H54 (cell line): ENCODE data around the gene CNGB1.
"Not testable (repeated sequence)": the region's sequence is repeated elsewhere in the genome, so short reads cannot be mapped to it uniquely, and the experiment has no call there.

Experiments used
- DNase-seq: peaks from one replicate; pipeline ENCODE4 v3.0.0; 2011; ENCODE audit warnings: low spot score, mixed read lengths; ENCODE audit not compliant: insufficient read length
- FAIRE-seq: peaks from 3 replicates; lab custom pipeline; 2011; peaks lifted over from hg19 to GRCh38; lab: Jason Lieb, UNC
- POLR2A ChIP-seq: IDR thresholded peaks from 2 replicates; pipeline ENCODE4 v1.6.1; 2011; ENCODE audit warnings: low read depth, mild to moderate bottlenecking, low read length

CNGB1 gene

DNA sequence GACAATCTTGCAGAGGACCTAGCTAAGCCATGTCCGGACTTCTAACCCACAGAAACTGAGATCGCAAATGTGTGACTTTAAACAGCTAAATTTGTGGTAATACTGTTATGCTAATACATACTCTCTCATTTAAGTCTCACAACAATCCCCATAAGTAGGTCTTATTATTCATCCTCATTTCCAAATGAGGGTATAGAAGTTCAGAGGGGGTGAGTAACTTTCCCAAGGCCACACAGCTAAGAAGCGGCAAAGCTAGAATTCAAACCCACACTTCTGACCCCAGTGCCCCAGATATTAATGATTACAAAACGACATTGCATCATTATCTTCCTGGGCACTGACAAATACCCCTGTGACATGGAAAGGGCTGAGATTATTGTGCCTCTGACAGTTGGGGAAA, 81.4 kb downstream of the CNGB1 start:
- no peak for DNase-seq
- no peak for FAIRE-seq
- no peak for TF ChIP-seq POLR2A

DNA sequence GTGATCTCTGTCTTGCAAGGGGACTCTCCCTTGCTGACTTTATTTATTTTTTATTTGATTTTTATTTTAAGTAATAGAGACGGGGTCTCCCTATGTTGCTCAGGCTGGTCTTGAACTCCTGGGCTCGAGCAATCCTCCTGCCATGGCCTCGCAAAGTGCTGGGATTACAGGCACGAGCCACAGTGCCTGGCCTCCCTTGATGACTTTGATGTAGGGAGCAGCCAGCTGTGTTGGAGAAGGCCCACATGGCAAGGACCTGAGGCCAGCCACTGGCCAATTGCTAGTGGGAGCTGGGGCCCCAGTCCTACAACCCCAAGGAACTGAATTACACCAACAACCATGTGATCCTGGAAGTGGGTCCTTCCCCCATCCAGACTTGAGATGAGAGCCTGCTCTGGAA, 81.8 kb downstream of the CNGB1 start:
- DNase-seq (no peak), FAIRE-seq (no peak)

GRCh38 chr16:57888128-57888527, 82.8 kb downstream of the CNGB1 start:
- no peak for TF ChIP-seq POLR2A
- FAIRE-seq: no peak
- DNase-seq: no peak

More for the DNA sequence above, 81.8 kb downstream of the CNGB1 start:
- no peak for TF ChIP-seq POLR2A

DNA sequence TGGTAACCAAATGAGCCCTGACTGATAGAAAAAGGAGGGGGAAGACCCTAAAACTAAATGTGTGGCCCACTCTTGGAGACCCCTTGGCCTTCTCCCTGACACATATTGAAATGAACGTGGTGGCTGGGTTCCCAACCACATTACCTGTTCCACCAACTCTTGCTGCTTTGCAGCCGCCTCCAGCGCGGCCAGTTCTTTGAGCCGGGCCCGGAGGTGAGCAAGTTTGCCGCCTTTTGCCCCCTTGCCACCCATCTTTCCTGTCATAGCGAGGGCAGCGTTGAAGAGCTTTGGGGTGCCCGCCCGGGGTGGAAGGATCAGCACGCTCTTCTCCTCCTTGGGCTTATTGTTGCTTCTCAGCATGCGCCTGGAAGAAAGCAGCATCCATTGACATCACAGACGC, 83.2 kb downstream of the CNGB1 start:
- DNase-seq: no peak
- TF ChIP-seq POLR2A: no peak
- FAIRE-seq: no peak

DNA sequence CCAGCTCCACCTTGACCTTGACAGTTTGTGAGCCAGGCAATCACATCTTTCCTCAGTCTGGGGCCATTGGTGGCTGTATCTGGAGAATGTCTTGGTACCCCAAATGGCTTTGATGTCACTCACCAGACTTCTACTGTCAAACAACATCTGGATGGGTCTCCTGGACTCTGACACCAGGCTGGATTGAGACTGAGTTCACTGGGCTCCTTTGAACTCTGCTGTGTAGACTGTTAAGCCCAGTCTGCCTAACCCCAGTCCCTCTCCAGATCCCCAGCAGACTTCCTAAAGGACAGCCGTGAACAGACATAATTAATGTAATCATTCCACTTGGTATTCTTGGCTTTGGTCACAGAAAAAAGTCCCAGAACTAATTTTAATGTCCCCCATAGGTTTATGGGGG, 84.5 kb downstream of the CNGB1 start:
- DNase-seq (no peak), FAIRE-seq (no peak)
- no peak for TF ChIP-seq POLR2A

DNA sequence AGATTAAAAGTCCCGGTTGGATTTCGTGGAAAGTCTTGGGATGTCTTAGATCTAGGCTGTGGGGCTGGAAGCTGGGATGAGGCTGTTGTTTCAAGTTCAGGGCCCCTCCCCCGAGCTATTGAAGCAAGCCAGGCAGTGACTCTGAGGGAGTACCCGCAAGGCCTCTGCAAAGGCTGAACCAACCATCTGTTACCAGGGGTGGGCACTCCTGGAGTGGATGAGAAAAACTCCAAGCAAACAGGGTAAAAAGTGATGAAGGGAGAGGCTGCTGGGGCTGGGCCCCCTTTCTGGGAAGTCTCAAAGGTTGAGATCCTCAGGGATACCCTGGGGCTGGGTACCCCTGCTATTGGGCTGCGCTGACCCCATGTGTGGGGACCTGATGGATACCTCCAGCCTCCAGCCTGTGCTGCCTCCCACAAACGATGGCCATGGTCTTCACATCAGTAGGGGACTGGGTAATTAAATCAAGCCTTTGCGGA, 86.2 kb downstream of the CNGB1 start:
- DNase-seq (no peak), FAIRE-seq (no peak)
- no peak for TF ChIP-seq POLR2A

DNA sequence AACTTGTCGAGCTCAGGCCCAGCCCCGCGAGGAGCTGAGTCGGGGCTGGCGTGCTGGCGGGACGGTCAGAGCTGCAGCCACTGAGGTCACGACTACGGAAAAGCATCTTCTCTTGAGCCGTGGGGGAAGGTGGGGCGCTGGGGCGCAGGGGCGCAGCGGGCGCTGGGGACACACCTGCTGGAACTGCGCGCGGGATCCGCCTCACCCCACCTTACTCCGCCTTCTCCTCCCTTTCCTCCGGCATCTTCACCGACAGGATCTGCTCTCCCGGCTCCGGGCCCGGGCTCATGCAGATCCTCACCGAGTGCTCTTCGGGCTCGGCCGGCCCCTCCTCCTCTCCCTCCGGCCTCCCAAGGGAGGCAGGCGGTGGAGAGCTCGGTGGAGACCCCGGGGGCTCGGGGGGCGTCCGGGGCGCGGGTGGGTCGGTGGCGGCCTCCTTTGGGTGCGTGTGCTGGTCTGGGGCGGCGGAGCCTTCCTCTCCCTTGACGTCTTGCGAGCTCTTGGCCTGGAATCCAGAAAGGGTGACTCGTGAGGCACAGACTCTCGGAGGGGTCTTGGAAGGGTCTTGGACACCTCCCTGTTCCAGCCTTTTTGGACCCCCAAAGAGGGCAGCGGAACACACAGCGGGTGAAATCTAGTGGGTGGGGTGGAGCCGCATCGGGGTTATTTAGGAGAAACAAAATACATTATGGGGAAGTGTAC, 86.8 kb downstream of the CNGB1 start:
- TF ChIP-seq POLR2A: no peak
- no peak for FAIRE-seq
- no peak for DNase-seq

DNA sequence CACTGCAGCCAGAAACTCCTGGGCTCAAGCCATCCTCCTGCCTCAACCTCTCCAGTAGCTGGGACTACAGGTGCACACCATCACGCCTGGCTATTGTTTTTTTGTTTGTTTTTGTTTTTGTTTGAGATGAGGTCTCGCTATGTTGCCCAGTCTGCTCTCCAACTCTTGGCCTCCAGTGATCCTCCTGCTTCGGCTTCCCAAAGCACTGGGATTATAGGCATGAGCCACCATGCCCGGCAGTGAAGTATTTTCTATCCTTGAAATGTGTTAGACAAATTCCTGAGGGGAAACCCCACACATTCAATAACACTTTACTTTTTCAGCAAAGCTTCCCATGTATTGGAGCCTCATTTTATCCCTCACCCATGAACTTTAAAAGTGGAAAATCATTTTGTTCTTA, 87.4 kb downstream of the CNGB1 start:
- no peak for DNase-seq
- no peak for FAIRE-seq
- no peak for TF ChIP-seq POLR2A

GRCh38 chr16:57882792-57883191, 88.1 kb downstream of the CNGB1 start:
- no peak for FAIRE-seq
- DNase-seq: no peak
- TF ChIP-seq POLR2A: no peak

- DNase-seq (no peak), FAIRE-seq (no peak)
- TF ChIP-seq POLR2A: no peak
These were observed 88.7 kb downstream of the CNGB1 start for GRCh38 chr16:57882206-57882605.

- DNase-seq: no peak
- TF ChIP-seq POLR2A: no peak
- FAIRE-seq: no peak
These were observed 92.3 kb downstream of the CNGB1 start for GRCh38 chr16:57878586-57878985.

DNA sequence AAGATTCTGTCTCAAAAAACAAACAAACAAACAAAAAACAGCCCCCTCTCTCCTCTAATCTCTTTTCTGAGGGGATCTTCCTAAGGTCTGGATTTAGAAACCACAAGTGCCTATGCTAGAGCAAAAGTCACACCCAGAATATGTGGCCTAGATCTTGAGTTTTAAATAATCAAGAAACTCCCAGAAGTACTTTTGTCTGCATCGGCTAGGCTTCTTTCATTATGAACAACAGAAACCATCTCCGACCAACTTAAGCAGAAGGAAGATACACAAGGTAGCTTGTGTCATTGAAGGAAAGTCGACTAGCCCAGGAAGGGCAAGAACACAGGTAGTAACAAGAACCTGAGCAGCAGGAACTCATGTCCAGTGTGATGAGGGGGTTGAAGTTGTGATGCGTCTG, 94.7 kb downstream of the CNGB1 start:
- FAIRE-seq: no peak
- no peak for DNase-seq
- no peak for TF ChIP-seq POLR2A

- FAIRE-seq: no peak
- DNase-seq: no peak
- no peak for TF ChIP-seq POLR2A
These were observed 95.6 kb downstream of the CNGB1 start for GRCh38 chr16:57875347-57875746.

DNA sequence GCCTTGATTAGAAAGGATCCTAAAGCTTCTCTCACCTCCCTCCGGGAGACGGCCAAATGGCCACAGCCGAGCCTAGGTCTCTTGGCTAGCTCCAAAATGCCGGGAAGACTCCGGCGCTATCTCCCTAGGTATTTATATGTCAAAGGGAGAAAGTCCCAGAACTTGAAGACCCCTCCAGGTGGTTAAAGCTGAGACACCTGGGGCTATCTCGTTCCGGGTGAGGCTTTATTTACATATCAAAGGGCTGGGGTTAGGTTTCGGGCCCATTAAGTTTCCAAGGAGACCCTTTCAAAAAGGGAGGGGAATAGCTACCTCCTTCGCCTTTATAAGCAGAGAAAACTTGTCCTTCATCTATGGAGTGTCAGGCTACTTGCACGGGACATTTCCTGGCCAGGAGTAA, 97.7 kb downstream of the CNGB1 start:
- FAIRE-seq (no peak), DNase-seq (no peak)
- TF ChIP-seq POLR2A: no peak

DNA sequence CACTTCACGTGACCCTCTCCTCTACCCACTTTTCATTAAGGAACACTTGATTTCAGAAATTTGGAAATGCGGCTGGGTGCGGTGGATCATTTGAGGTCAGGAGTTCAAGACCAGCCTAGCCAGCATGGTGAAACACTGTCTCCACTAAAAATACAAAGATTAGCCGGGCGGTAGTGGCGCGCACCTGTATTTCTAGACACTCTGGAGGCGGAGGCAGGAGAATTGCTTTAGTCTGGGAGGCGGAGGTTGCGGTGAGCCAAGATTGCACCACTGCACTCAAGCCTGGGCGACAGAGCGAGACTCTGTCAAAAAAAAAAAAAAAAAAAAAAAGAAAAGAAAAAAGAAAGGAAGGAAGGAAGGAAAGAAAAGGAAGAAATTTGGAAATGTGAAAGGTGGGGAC, 98.2 kb downstream of the CNGB1 start:
- not testable (repeated sequence) for DNase-seq

More for the DNA sequence above, 98.2 kb downstream of the CNGB1 start:
- not testable (repeated sequence) for FAIRE-seq
